HepG2 (cell line): Measurements from ENCODE around the gene LIME1. TPM values are rescaled to one million over a fixed set of nuclear protein-coding genes. Genes with fewer than 3 reads are reported as not detected.

Experiments
- ELF4 ChIP-seq: sonication (generic); formaldehyde crosslinking; IDR thresholded peaks from 2 replicates; pipeline ENCODE4 v1.5.0; 2020; ENCODE audit warnings: missing genetic modification reagents, mild to moderate bottlenecking, moderate library complexity, borderline replicate concordance
- NR2F6 ChIP-seq, 2 experiments: IDR thresholded peaks; 2 replicates each; pipeline ENCODE4 v1.6.1; 2016; ENCODE audit warnings: antibody characterized with exemption in 1 of 2, mild to moderate bottlenecking in 1 of 2
- RFX3 ChIP-seq: IDR thresholded peaks from 2 replicates; pipeline ENCODE4 v1.6.1; 2016; ENCODE audit warnings: missing biosample characterization, missing genetic modification reagents
- STAG1 ChIP-seq: sonication (generic); formaldehyde crosslinking; IDR thresholded peaks from 2 replicates; pipeline ENCODE4 v1.4.0; 2020; ENCODE audit warnings: missing genetic modification reagents
- TEAD2 ChIP-seq: sonication (generic); formaldehyde crosslinking; IDR thresholded peaks from 2 replicates; pipeline ENCODE4 v1.9.0; 2021; ENCODE audit warnings: missing genetic modification reagents
- YEATS4 ChIP-seq: sonication (generic); formaldehyde crosslinking; IDR thresholded peaks from 2 replicates; pipeline ENCODE4 v1.4.0; 2020; ENCODE audit warnings: missing genetic modification reagents, borderline replicate concordance
- ZNF670 ChIP-seq: sonication (generic); formaldehyde crosslinking; IDR thresholded peaks from 2 replicates; pipeline ENCODE4 v1.8.0; 2022; ENCODE audit warnings: mild to moderate bottlenecking, missing genetic modification reagents, borderline replicate concordance
- ZNF850 ChIP-seq: sonication (generic); formaldehyde crosslinking; conservative IDR thresholded peaks from 2 replicates; pipeline ENCODE4 v1.9.0; 2021; ENCODE audit warnings: mild to moderate bottlenecking, missing genetic modification reagents
- polyA plus RNA-seq, 8 experiments: library from polyadenylated mRNA; depleted of rRNA in 3 of 8; stranded (reverse) in 7 of 8; unstranded in 1 of 8; fragments of >200 nt; fragmentation: Illumina TruSeq in 4 of 8; extraction: Trizol in 4 of 8; gene quantifications; 2 replicates each; pipeline versions ENCODE4 v1.2.1 to v1.2.3, GENCODE V29; 2011 to 2016; ENCODE audit warnings: low read depth in 4 of 8, missing spikeins in 1 of 8, mixed read lengths in 1 of 8; ENCODE audit not compliant: insufficient read depth in 1 of 8
- total RNA-seq, 5 experiments: library from RNA; depleted of rRNA; stranded (reverse); fragments of >200 nt; fragmentation: Illumina TruSeq; extraction: Trizol; gene quantifications; 2 replicates each; pipeline ENCODE4 v1.2.3, GENCODE V29; 2016; ENCODE audit warnings: low read depth in 1 of 5
- TF ChIP-seq, protein P1 (sequence below): sonication (generic); formaldehyde crosslinking; IDR thresholded peaks from 2 replicates; pipeline ENCODE4 v1.8.1; 2023; ENCODE audit warnings: mild to moderate bottlenecking, missing genetic modification reagents
- TF ChIP-seq, protein P2 (sequence below): IDR thresholded peaks from 2 replicates; pipeline ENCODE4 v1.6.1; 2016; ENCODE audit warnings: missing compliant biosample characterization, missing genetic modification reagents, borderline replicate concordance
- TF ChIP-seq, protein P3 (sequence below): sonication (generic); formaldehyde crosslinking; IDR thresholded peaks from 2 replicates; pipeline ENCODE4 v1.9.0; 2021; ENCODE audit warnings: missing genetic modification reagents, borderline replicate concordance
- TF ChIP-seq, protein P4 (sequence below): sonication (generic); formaldehyde crosslinking; IDR thresholded peaks from 2 replicates; pipeline ENCODE4 v1.5.0; 2020; ENCODE audit warnings: mild to moderate bottlenecking, missing genetic modification reagents
- TF ChIP-seq, protein P5 (sequence below): sonication (generic); formaldehyde crosslinking; IDR thresholded peaks from 2 replicates; pipeline ENCODE4 v1.8.1; 2023; ENCODE audit warnings: mild to moderate bottlenecking, missing genetic modification reagents
- TF ChIP-seq, protein P6 (sequence below): sonication (generic); formaldehyde crosslinking; IDR thresholded peaks from 2 replicates; pipeline ENCODE4 v1.4.0; 2020; ENCODE audit warnings: missing genetic modification reagents
- TF ChIP-seq, protein P7 (sequence below): IDR thresholded peaks from 2 replicates; pipeline ENCODE4 v1.6.1; 2016; ENCODE audit warnings: control low read depth

Gene LIME1
- total and polyA plus RNA-seq, 2 of the 13 experiments (the other 11 are each of a cell fraction or from before 2014, with no cell fraction given) = 13.0 to 61.5 TPM

DNA sequence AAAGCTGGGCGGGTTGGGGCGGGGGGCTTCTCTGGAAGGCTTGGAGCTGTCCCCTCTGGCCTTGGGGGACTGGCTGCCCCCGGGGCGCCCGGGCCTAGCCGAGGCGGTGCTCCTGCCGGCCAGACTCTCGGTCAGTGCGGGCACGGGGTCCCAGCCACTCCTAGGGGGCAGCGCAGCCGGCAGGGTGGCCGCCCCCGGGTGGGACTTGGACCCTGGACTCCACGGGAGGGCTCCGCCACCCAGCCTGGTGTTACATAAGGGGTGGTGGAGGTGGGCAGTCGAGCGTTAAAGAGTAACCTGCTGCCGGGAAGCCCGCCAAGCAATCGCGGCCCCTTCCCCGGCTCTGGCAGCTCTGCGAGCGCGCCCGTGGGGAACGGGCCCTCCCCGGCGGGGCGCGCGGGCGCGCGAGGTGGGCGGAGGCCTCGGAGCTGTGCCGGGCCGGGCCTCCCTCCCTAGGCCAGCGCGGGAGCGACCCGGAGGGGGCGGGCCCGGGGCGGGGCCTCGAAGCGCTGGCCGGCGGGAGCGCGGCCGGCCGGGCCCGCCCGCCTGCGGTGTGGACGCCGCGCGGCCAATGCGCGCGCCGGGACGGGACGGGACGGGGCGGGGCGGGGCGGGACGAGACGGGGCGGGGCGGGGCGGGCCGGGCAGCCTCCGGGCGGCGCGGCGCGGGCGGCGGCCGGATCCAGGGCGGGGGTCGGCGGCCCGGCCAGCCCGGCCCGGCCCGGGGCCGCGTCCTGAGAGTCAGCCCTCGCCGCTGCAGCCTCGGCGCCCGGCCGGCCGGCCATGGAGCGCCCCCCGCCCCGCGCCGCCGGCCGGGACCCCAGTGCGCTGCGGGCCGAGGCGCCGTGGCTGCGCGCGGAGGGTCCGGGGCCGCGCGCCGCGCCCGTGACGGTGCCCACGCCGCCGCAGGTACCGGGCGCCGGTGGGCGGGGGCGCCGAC lies 2.9 kb downstream of the LIME1 start, which contains the start of gene SLC2A4RG (continued):
- TF ChIP-seq, protein P1, sequence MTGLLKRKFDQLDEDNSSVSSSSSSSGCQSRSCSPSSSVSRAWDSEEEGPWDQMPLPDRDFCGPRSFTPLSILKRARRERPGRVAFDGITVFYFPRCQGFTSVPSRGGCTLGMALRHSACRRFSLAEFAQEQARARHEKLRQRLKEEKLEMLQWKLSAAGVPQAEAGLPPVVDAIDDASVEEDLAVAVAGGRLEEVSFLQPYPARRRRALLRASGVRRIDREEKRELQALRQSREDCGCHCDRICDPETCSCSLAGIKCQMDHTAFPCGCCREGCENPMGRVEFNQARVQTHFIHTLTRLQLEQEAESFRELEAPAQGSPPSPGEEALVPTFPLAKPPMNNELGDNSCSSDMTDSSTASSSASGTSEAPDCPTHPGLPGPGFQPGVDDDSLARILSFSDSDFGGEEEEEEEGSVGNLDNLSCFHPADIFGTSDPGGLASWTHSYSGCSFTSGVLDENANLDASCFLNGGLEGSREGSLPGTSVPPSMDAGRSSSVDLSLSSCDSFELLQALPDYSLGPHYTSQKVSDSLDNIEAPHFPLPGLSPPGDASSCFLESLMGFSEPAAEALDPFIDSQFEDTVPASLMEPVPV (CRISPR knock-in tag) = peak; percentile 86; the same call in 1 of the 2 replicates
- 0 out of 2 replicates have a peak, but pooled peaks have one; percentile 81 for TF ChIP-seq TEAD2 (CRISPR knock-in tag)
- peak; percentile 85 for TF ChIP-seq ZNF670 (CRISPR knock-in tag)
- peak; percentile 46 for TF ChIP-seq STAG1
- peak; percentile 33; the same call in 1 of the 2 replicates for TF ChIP-seq NR2F6 (IDR thresholded peaks at IDR 0.05)
- TF ChIP-seq NR2F6 (CRISPR knock-in tag; IDR thresholded peaks at IDR 0.05) = peak; percentile 86
- TF ChIP-seq, protein P2, sequence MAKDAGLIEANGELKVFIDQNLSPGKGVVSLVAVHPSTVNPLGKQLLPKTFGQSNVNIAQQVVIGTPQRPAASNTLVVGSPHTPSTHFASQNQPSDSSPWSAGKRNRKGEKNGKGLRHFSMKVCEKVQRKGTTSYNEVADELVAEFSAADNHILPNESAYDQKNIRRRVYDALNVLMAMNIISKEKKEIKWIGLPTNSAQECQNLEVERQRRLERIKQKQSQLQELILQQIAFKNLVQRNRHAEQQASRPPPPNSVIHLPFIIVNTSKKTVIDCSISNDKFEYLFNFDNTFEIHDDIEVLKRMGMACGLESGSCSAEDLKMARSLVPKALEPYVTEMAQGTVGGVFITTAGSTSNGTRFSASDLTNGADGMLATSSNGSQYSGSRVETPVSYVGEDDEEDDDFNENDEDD (CRISPR knock-in tag) = peak; percentile 75
- no peak; the same call in 1 of the 2 replicates for TF ChIP-seq RFX3 (CRISPR knock-in tag)
- TF ChIP-seq, protein P3, sequence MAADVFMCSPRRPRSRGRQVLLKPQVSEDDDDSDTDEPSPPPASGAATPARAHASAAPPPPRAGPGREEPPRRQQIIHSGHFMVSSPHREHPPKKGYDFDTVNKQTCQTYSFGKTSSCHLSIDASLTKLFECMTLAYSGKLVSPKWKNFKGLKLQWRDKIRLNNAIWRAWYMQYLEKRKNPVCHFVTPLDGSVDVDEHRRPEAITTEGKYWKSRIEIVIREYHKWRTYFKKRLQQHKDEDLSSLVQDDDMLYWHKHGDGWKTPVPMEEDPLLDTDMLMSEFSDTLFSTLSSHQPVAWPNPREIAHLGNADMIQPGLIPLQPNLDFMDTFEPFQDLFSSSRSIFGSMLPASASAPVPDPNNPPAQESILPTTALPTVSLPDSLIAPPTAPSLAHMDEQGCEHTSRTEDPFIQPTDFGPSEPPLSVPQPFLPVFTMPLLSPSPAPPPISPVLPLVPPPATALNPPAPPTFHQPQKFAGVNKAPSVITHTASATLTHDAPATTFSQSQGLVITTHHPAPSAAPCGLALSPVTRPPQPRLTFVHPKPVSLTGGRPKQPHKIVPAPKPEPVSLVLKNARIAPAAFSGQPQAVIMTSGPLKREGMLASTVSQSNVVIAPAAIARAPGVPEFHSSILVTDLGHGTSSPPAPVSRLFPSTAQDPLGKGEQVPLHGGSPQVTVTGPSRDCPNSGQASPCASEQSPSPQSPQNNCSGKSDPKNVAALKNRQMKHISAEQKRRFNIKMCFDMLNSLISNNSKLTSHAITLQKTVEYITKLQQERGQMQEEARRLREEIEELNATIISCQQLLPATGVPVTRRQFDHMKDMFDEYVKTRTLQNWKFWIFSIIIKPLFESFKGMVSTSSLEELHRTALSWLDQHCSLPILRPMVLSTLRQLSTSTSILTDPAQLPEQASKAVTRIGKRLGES (CRISPR knock-in tag) = peak; percentile 91
- TF ChIP-seq, protein P4, sequence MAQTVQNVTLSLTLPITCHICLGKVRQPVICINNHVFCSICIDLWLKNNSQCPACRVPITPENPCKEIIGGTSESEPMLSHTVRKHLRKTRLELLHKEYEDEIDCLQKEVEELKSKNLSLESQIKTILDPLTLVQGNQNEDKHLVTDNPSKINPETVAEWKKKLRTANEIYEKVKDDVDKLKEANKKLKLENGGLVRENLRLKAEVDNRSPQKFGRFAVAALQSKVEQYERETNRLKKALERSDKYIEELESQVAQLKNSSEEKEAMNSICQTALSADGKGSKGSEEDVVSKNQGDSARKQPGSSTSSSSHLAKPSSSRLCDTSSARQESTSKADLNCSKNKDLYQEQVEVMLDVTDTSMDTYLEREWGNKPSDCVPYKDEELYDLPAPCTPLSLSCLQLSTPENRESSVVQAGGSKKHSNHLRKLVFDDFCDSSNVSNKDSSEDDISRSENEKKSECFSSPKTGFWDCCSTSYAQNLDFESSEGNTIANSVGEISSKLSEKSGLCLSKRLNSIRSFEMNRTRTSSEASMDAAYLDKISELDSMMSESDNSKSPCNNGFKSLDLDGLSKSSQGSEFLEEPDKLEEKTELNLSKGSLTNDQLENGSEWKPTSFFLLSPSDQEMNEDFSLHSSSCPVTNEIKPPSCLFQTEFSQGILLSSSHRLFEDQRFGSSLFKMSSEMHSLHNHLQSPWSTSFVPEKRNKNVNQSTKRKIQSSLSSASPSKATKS (CRISPR knock-in tag) = no peak
- TF ChIP-seq ZNF850 (CRISPR knock-in tag) = no peak
- TF ChIP-seq ELF4 = 0 out of 2 replicates have a peak, but pooled peaks have one; percentile 7
- TF ChIP-seq, protein P5, sequence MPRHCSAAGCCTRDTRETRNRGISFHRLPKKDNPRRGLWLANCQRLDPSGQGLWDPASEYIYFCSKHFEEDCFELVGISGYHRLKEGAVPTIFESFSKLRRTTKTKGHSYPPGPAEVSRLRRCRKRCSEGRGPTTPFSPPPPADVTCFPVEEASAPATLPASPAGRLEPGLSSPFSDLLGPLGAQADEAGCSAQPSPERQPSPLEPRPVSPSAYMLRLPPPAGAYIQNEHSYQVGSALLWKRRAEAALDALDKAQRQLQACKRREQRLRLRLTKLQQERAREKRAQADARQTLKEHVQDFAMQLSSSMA (CRISPR knock-in tag) = peak; percentile 52; the same call in 1 of the 2 replicates
- peak; percentile 94 for TF ChIP-seq YEATS4 (CRISPR knock-in tag)
- TF ChIP-seq, protein P6, sequence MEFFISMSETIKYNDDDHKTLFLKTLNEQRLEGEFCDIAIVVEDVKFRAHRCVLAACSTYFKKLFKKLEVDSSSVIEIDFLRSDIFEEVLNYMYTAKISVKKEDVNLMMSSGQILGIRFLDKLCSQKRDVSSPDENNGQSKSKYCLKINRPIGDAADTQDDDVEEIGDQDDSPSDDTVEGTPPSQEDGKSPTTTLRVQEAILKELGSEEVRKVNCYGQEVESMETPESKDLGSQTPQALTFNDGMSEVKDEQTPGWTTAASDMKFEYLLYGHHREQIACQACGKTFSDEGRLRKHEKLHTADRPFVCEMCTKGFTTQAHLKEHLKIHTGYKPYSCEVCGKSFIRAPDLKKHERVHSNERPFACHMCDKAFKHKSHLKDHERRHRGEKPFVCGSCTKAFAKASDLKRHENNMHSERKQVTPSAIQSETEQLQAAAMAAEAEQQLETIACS (CRISPR knock-in tag) = peak; percentile 95
- TF ChIP-seq, protein P7, sequence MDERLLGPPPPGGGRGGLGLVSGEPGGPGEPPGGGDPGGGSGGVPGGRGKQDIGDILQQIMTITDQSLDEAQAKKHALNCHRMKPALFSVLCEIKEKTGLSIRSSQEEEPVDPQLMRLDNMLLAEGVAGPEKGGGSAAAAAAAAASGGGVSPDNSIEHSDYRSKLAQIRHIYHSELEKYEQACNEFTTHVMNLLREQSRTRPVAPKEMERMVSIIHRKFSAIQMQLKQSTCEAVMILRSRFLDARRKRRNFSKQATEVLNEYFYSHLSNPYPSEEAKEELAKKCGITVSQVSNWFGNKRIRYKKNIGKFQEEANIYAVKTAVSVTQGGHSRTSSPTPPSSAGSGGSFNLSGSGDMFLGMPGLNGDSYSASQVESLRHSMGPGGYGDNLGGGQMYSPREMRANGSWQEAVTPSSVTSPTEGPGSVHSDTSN (CRISPR knock-in tag) = no peak
